Islet precursor cell (in vitro differentiated cells): ENCODE data around the gene BMX.
A peak's percentile ranks its signal among the peaks of the same experiment; 100 is the strongest.

Source experiments
- DNase-seq: peaks from one replicate; pipeline ENCODE4 v3.0.0-alpha.2; 2018

The BMX gene

DNA sequence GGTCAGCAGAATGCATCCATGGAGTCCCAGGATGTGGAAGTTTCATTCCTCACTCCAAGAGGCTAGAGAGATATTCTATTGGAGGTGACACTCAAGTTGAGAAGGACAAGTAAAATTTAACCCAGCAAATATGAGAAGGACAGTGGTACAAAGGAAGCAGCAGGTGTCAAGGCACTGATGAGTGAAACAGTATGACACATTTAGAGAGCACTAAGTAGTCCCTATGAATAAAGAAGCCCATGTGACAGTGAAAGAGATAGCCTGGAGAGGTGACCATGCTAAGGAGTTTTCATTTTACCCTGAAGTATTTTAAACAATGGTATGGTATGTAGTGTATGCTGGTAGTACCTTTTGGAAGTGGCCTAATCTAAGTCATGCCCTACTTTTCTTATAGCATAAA is 9.2 kb downstream of the BMX start:
- no peak for DNase-seq

DNA sequence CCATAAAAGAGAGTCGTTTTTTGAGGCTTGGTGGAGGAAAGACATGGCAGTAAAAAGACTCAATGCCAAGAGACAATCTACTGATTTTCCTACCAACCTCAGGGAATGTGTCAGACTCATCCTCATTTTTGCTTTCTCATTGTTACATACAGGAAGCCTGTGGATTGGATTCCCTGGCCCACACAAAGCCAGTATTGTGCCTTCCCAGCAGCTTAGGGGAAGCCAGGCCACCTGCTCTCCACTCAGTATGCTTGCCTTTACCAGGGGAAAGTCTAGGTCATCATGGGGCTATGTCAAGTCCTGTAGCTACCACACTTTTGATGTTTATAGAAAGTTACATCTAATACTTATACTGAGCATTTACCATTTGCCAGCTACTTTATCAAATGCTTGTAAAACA is 11.0 kb downstream of the BMX start:
- DNase-seq = peak; percentile 75

- no peak for DNase-seq
Observed at GRCh38 chrX:15512401-15512965, 11.9 kb downstream of the BMX start.

GRCh38 chrX:15514279-15514678 is 13.7 kb downstream of the BMX start:
- DNase-seq = no peak

GRCh38 chrX:15515931-15516330 is 15.3 kb downstream of the BMX start:
- DNase-seq = no peak

DNA sequence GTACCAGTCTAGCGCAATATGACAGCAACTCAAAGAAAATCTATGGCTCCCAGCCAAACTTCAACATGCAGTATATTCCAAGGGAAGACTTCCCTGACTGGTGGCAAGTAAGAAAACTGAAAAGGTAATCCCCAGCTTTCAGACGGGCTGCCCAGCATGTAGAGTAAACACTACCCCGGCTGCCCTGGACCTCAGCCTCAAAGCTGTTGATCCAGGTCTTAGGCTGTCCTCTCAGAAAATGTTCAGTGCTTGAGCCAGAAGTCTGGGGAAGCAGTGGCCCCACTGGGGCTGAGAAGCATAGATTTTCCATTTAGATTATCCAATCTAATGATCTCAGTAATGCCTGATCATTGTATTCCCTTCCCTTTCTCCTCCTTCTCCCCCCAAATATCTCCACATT is 21.9 kb downstream of the BMX start:
- DNase-seq = no peak

GRCh38 chrX:15523088-15523487 is 22.5 kb downstream of the BMX start:
- DNase-seq = no peak

GRCh38 chrX:15524417-15524816 is 23.8 kb downstream of the BMX start:
- DNase-seq = no peak

DNA sequence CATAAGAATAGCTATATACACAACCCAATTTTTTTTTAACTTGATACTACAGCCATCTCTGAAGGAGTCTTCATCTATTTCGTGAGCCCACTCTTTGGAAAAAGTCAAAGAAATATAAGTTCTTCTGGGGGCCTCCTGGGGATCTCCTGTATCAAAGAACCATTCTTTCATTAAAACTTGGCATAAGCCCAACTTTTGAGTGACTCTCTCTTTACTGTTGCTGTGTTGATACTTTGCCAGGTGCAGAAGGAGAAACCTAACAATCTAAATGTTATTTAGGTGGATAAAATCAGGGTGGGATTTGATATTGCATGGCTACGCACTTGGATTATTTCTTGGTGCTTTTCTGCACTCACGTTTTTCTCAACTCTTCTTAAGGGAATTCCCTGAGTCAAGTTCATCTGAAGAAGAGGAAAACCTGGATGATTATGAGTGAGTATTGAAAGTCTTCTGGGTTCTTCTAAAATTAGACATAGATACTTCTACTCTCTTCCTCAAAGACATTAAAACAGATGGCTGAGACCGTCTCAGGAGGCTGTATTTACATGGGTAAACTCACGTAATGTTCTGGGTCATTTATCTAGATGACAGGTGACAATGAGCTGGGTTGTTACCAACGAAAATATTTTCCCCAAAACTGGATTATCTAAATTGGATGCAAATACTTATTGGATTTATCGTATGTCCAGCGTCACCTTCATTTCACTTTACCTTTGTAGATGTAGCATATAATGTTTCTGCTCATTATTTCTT is 25.2 kb downstream of the BMX start:
- no peak for DNase-seq

DNA sequence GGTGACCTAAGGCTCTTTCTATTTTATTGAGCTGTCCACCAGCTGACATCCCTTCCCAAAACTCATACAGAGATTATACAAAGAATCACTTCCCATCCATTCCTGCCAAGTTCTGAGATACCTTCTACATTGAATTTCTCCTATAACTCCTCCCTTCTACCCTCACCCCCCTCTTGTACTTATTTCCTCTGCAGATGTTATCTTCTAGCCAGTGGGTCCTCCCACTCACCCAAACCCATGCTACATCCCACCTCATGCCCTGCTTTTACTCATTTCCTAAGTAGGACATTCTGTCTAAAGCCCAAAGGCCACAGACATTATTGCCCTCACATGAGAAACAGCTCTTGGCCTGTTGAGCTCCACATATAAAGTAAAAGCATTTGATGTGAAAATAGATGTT is 28.6 kb downstream of the BMX start:
- no peak for DNase-seq

DNA sequence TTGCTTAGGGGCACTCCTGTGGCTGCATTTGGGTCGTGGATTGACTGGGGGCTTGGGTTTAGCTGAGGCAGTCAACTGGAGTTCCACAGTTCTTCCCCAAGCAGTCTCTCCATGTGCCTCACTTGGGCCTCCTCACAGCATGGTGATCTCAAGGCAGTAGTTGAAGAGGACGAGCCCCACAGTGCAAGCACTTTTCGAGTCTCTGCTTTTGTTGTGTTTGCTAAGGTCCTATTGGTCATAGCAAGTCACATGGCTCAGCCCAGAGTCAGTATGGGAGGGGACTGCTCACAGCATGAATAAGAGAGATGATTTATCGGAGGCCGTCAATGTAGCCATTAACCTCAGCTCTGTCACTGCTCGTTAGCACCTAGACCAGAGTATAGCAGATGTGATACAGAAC is 29.7 kb downstream of the BMX start:
- no peak for DNase-seq

GRCh38 chrX:15546745-15547144 is 46.1 kb downstream of the BMX start:
- no peak for DNase-seq

- DNase-seq = no peak
Observed at GRCh38 chrX:15547356-15547755, 46.7 kb downstream of the BMX start.

DNA sequence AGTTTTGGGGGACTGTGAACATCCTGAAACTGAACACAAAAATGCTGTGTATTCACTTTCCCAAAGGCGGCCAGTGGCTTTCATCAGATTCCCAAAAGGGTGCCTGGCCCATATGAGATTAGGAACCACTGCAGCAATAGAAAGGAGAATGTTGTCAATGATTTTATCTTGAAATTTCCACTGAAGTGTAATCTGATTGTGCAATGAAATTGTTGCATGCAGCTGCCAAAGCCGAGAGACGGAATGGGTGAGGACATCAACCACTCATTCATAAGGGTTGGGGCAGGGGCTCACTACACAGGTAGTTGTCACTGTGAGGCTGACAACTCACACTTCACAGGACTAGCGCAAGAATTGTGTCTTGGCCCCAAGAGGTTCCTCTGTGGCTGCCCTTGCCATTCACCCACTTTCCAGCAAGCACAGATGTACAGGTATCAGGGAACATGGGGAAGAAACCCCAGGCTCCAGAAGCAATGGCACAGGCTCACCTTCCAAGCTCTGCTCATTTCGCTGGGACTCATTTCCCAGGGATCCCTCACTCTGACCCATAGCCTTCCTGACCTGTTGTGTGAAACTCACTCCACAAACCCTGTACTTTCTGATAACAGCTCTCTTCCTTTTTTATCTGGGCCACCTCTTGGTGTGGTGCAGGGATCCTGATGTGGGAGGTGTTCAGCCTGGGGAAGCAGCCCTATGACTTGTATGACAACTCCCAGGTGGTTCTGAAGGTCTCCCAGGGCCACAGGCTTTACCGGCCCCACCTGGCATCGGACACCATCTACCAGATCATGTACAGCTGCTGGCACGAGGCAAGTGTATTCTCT is 48.8 kb downstream of the BMX start:
- DNase-seq = no peak

DNA sequence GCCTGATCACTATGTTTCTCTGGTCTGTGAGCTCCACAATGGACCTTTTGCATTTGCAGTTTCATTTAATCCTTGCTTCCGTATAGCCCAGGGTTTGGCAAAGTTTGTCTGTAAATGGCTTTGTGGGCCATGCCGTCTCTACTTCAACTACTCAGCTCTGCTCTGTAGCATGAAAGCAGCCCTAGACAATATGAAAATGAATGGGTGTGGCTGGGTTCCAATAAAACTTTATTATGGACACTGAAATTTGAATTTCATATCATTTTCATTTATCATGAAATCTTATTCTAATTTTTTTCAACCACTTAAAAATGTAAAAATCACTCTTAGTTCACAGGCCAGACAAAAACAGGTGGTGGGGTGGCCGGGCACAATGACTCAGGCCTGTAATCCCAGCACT is 58.6 kb downstream of the BMX start:
- DNase-seq = no peak

DNA sequence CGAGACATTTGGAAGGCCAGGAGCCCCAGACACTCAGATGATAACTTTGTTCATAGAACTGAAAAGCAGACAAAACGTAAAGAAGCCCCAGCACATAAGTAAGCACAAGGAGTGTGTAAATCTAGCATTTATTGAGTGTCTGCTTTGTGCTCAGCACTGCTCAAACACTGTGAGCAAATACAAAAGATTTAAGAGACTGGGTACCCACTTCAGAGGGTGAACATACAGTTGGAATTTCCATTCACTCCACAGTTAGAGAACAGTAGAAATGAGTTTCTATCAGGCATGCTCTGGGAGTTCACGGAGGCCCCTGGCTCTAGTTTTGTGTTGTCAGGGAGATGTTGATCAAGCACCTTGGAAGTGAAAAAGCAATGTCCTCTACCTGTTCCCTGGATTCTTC is 60.3 kb downstream of the BMX start:
- no peak for DNase-seq

- no peak for DNase-seq
Observed at GRCh38 chrX:15563056-15563455, 62.4 kb downstream of the BMX start.

DNA sequence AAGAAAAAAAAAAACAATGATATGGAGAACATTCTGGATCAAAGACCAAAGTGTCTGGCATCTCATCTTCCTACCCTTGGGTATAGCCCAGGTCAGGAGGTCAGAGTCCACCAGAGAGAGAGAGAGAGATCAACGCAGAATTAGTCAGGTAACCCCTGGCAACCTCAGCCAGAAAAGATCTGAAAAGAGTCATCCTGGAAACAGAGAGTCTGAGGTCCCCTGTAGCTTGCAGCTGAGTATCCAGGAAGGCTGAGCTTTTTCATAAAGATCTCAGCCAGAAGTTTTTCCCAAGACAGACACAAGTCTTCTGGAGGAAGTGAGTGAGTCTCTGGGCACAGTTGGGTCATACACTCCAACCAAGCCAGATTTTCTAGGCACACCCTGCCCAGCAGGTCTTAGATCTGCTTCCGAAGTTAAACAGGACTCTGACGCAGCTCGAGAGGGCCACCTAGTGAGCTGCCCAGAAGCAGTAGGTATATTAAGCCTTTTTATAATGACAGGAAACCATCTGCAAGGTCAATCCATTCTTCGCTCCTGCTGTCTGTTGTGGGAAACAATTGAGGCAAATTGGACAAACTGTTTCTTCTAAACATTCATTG is 64.5 kb downstream of the BMX start:
- peak; percentile 85 for DNase-seq

DNA sequence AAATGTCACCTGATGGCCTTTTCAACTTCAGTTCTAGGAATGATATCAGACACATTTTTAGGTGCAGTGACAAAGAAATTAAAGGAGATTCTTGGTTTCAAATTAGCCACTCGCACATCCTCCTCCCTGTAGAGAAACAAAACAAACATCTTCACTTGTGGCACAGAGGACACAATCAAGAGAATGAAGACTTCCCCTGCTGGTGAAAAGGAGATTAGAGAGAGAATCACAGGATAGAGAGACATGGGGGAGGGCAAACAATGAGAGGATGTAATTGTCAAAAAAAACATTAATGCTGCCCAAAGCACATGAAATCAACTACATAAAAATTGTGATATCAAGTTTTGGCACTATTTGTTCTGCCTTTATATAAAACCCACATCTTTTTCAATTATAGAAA is 65.6 kb downstream of the BMX start:
- DNase-seq = no peak

DNA sequence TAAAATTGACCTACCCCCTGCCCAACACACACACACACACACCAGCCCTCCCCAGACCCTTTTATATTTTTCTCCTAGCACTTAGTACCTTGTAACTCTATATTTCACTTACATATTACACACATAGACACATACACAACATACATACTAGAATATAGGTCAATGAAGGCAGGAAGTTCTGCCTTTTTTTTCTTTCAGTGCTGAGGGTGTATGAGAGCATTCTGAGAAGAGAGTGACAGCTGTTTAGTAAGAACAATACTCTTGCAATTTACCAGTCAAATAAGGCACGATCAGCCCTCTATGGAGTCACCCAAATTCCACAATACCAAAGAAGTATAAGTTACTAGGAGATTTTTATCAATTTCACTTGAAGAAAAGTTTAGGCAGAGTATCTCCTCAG is 66.7 kb downstream of the BMX start:
- no peak for DNase-seq

- no peak for DNase-seq
Observed at GRCh38 chrX:15567886-15568616, 67.4 kb downstream of the BMX start.

- DNase-seq = no peak
Observed at GRCh38 chrX:15570145-15570544, 69.5 kb downstream of the BMX start.

DNA sequence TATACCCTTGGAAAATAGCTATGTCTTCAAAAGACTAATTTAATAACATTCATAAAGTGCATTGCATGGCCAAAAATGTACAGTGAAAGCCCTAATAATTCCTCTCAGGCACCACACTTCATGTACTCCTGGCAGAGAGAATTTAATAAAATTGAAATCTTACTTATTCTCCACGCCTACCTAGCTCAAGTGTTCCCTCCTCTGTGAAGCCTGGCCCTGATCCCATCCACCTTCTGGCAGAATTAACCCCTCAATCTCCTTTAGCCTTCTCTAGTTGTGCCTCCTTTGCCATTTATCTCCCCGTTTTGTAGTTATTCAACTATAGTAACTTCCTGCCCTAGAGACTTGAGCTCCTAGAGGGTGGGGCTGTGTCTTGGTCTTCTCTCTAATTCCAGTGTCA is 73.4 kb downstream of the BMX start:
- no peak for DNase-seq
